ENCODE results near the gene PHKB. TPM values are rescaled to one million over a fixed set of nuclear protein-coding genes. Genes with fewer than 3 reads are reported as not detected.
"Not testable (repeated sequence)": the region's sequence is repeated elsewhere in the genome, so short reads cannot be mapped to it uniquely, and the experiment has no call there.

PHKB gene
- total and polyA plus RNA-seq, 2 of the 8 experiments (the other 6 are each of a cell fraction or from before 2014, with no cell fraction given), result 18.6 to 38.3 TPM

GRCh38 chr16:47434274-47434673, 26.9 kb upstream of the PHKB start:
- H3K79me2 ChIP-seq (ENCODE audit: control insufficient read depth in 1 of 2, insufficient read depth in 2 of 2, low read length in 2 of 2); H3K9me3 ChIP-seq (ENCODE audit: insufficient read depth in 2 of 2, low read depth in 1 of 2, low read length in 1 of 2); H2BK5ac ChIP-seq (ENCODE audit: low read depth, low read length); H2AK5ac ChIP-seq (ENCODE audit: low read depth, low read length); H3K4me1 ChIP-seq (replicated peaks in 1 of 4; ENCODE audit: control insufficient read depth in 3 of 4, insufficient read depth in 4 of 4, low read length in 3 of 4); POLR2A ChIA-PET (ENCODE audit: partially characterized antibody); H2BK12ac ChIP-seq (ENCODE audit: low read depth, low read length); H3K23me2 ChIP-seq (ENCODE audit: low read depth, low read length); H3K4me3 ChIP-seq (ENCODE audit: extremely low read depth in 1 of 4, insufficient read depth in 2 of 4, low read depth in 3 of 4, low read length in 4 of 4); CTCF ChIA-PET (ENCODE audit: partially characterized antibody); H3K27me3 ChIP-seq (replicated peaks in 1 of 4; ENCODE audit: control insufficient read depth in 3 of 4, extremely low read depth in 1 of 4, insufficient read depth in 3 of 4, low read length in 3 of 4); H3K27ac ChIP-seq (ENCODE audit: low read depth, low read length); H2BK120ac ChIP-seq (replicated peaks; ENCODE audit: low read depth, low read length); H4K8ac ChIP-seq (ENCODE audit: extremely low read depth, insufficient read depth, low read length); H3K18ac ChIP-seq (ENCODE audit: extremely low read depth, low read length); H3K79me1 ChIP-seq (ENCODE audit: low read depth, low read length); DNase-seq (ENCODE audit: low read depth in 1 of 2, low spot score in 2 of 2); FAIRE-seq; H2BK15ac ChIP-seq (ENCODE audit: low read length); H2BK20ac ChIP-seq (ENCODE audit: low read length); H3K56ac ChIP-seq (replicated peaks; ENCODE audit: insufficient read length, low read depth, low read length); H2AFZ ChIP-seq (ENCODE audit: low read length); H4K5ac ChIP-seq (ENCODE audit: insufficient read length, low read depth, low read length); H3K23ac ChIP-seq (ENCODE audit: insufficient read length); H3K36me3 ChIP-seq (ENCODE audit: control insufficient read depth in 2 of 4, insufficient read depth in 4 of 4, low read length in 3 of 4); H3K14ac ChIP-seq (ENCODE audit: insufficient read length); H4K91ac ChIP-seq (replicated peaks; ENCODE audit: insufficient read length, low read length); H4K20me1 ChIP-seq (replicated peaks in 1 of 2; ENCODE audit: control insufficient read depth in 1 of 2, insufficient read depth in 2 of 2, low read length in 2 of 2); H3K4ac ChIP-seq (replicated peaks; ENCODE audit: insufficient read length, low read depth, low read length); H3K9ac ChIP-seq (replicated peaks in 1 of 4; ENCODE audit: extremely low read depth in 1 of 4, low read depth in 3 of 4, low read length in 3 of 4); H3K4me2 ChIP-seq (ENCODE audit: insufficient read depth in 1 of 2, low read depth in 2 of 2, low read length in 2 of 2): not testable (repeated sequence)
- 85% methylated on average over 2 of the region's 2 CpGs; no CpG with 5 or more reads in 1 of the 2 experiments for WGBS, 2 experiments (ENCODE audit: extremely low coverage in 1 of 2, insufficient coverage in 1 of 2, insufficient read length in 1 of 2, insufficient replicate concordance in 2 of 2, low coverage in 1 of 2, low lambda C conversion rate in 2 of 2, missing lambda C conversion rate in 1 of 2)

- H3K23ac ChIP-seq (ENCODE audit: insufficient read length); H3K36me3 ChIP-seq (ENCODE audit: control insufficient read depth in 2 of 4, insufficient read depth in 4 of 4, low read length in 3 of 4); H4K91ac ChIP-seq (replicated peaks; ENCODE audit: insufficient read length, low read length); DNase-seq (ENCODE audit: low read depth in 1 of 2, low spot score in 2 of 2); H2BK120ac ChIP-seq (replicated peaks; ENCODE audit: low read depth, low read length); H3K23me2 ChIP-seq (ENCODE audit: low read depth, low read length); H3K14ac ChIP-seq (ENCODE audit: insufficient read length); H3K9me3 ChIP-seq (ENCODE audit: insufficient read depth in 2 of 2, low read depth in 1 of 2, low read length in 1 of 2); H3K56ac ChIP-seq (replicated peaks; ENCODE audit: insufficient read length, low read depth, low read length); H4K20me1 ChIP-seq (replicated peaks in 1 of 2; ENCODE audit: control insufficient read depth in 1 of 2, insufficient read depth in 2 of 2, low read length in 2 of 2); H3K4me2 ChIP-seq (ENCODE audit: insufficient read depth in 1 of 2, low read depth in 2 of 2, low read length in 2 of 2); H2BK12ac ChIP-seq (ENCODE audit: low read depth, low read length); H4K5ac ChIP-seq (ENCODE audit: insufficient read length, low read depth, low read length); H2AFZ ChIP-seq (ENCODE audit: low read length); H3K27me3 ChIP-seq (replicated peaks in 1 of 4; ENCODE audit: control insufficient read depth in 3 of 4, extremely low read depth in 1 of 4, insufficient read depth in 3 of 4, low read length in 3 of 4); FAIRE-seq; H2BK15ac ChIP-seq (ENCODE audit: low read length); CTCF ChIA-PET (ENCODE audit: partially characterized antibody); H2BK20ac ChIP-seq (ENCODE audit: low read length); H3K18ac ChIP-seq (ENCODE audit: extremely low read depth, low read length); POLR2A ChIA-PET (ENCODE audit: partially characterized antibody); H2AK5ac ChIP-seq (ENCODE audit: low read depth, low read length); H2BK5ac ChIP-seq (ENCODE audit: low read depth, low read length); H3K79me1 ChIP-seq (ENCODE audit: low read depth, low read length); H3K9ac ChIP-seq (replicated peaks in 1 of 4; ENCODE audit: extremely low read depth in 1 of 4, low read depth in 3 of 4, low read length in 3 of 4); H3K4ac ChIP-seq (replicated peaks; ENCODE audit: insufficient read length, low read depth, low read length); H3K4me3 ChIP-seq (ENCODE audit: extremely low read depth in 1 of 4, insufficient read depth in 2 of 4, low read depth in 3 of 4, low read length in 4 of 4); H3K4me1 ChIP-seq (replicated peaks in 1 of 4; ENCODE audit: control insufficient read depth in 3 of 4, insufficient read depth in 4 of 4, low read length in 3 of 4); H3K27ac ChIP-seq (ENCODE audit: low read depth, low read length); H4K8ac ChIP-seq (ENCODE audit: extremely low read depth, insufficient read depth, low read length); H3K79me2 ChIP-seq (ENCODE audit: control insufficient read depth in 1 of 2, insufficient read depth in 2 of 2, low read length in 2 of 2): not testable (repeated sequence)
- WGBS, 2 experiments (ENCODE audit: extremely low coverage in 1 of 2, insufficient coverage in 1 of 2, insufficient read length in 1 of 2, insufficient replicate concordance in 2 of 2, low coverage in 1 of 2, low lambda C conversion rate in 2 of 2, missing lambda C conversion rate in 1 of 2), result 97% methylated on average over 3 of the region's 3 CpGs; no CpG with 5 or more reads in 1 of the 2 experiments
These were observed 21.1 kb upstream of the PHKB start for GRCh38 chr16:47440066-47440465.

All from H1 (cell line).